AG04450 (cell line): ENCODE measurements around the gene UROC1. TPM values are rescaled to one million over a fixed set of nuclear protein-coding genes. Genes with fewer than 3 reads are reported as not detected.

Experiments used
- CTCF ChIA-PET: fragments of 300-600, 350-600 bp; formaldehyde crosslinking; extraction: SDS; loops from one replicate; lab custom pipeline; 2022; ENCODE audit warnings: antibody characterized with exemption, inconsistent platforms; lab: Charles Lee
- POLR2A ChIA-PET: fragments of 350-600 bp; formaldehyde crosslinking; extraction: SDS; loops from one replicate; lab custom pipeline; 2021; ENCODE audit warnings: antibody characterized with exemption, inconsistent platforms; lab: Yijun Ruan, JAX
- DNase-seq: peaks from one replicate; pipeline ENCODE4 v3.0.0-alpha.2; 2011; ENCODE audit warnings: low read depth, low spot score
- H3K27ac ChIP-seq: one replicate; pipeline ENCODE4 v1.5.1; 2012; ENCODE audit warnings: low read depth, low read length, control low read depth
- H3K27me3 ChIP-seq: one replicate; pipeline ENCODE4 v1.6.0; 2012; ENCODE audit warnings: low read length; ENCODE audit not compliant: control insufficient read depth, insufficient read depth
- H3K4me3 ChIP-seq: 2 replicates; pipeline ENCODE4 v1.5.1; 2011; ENCODE audit warnings: mild to moderate bottlenecking, low read depth, low read length, control low read depth
- H3K9me3 ChIP-seq: 2 replicates; pipeline ENCODE4 v1.5.1; 2012; ENCODE audit warnings: low read length; ENCODE audit not compliant: control insufficient read depth, insufficient read depth
- polyA plus RNA-seq: library from polyadenylated mRNA; depleted of rRNA; stranded (reverse); fragments of >200 nt; gene quantifications from 2 replicates; pipeline ENCODE4 v1.2.3, GENCODE V29; 2011
- TF ChIP-seq, protein P1 (sequence below): IDR thresholded peaks from 2 replicates; pipeline ENCODE4 v1.5.1; 2011; ENCODE audit warnings: low read depth, low read length, control low read depth, inconsistent platforms

UROC1 gene
- polyA plus RNA-seq, 1 experiment: not detected

DNA sequence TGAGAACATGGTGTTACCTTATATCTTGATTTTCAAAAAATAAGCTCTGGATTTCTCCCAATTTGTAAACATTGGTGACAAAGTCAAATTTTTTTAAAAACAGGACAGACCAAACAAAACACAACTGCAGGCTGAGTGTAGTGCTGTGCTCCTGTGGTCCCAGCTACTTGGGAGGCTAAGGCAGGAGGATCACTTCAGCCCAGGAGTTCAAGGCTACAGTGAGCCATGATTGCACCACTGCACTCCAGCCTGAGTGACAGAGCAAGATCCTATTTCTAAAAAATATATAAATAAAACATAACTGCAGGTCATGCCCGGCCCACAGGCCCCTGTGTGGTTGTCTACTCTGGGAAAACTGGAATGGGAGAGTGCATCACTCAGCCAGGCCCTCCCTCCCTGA lies 37.9 kb downstream of the UROC1 start:
- Histone ChIP-seq H3K27ac (no peak overlapping the region), H3K4me3 (no peak overlapping the region), H3K9me3 (no peaks in the 10 kb centered on the region; the same call in 1 of the 2 replicates), H3K27me3 (peaks cover 16% of the 10 kb centered on the region)
- TF ChIP-seq, protein P1, sequence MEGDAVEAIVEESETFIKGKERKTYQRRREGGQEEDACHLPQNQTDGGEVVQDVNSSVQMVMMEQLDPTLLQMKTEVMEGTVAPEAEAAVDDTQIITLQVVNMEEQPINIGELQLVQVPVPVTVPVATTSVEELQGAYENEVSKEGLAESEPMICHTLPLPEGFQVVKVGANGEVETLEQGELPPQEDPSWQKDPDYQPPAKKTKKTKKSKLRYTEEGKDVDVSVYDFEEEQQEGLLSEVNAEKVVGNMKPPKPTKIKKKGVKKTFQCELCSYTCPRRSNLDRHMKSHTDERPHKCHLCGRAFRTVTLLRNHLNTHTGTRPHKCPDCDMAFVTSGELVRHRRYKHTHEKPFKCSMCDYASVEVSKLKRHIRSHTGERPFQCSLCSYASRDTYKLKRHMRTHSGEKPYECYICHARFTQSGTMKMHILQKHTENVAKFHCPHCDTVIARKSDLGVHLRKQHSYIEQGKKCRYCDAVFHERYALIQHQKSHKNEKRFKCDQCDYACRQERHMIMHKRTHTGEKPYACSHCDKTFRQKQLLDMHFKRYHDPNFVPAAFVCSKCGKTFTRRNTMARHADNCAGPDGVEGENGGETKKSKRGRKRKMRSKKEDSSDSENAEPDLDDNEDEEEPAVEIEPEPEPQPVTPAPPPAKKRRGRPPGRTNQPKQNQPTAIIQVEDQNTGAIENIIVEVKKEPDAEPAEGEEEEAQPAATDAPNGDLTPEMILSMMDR: no peak
- POLR2A ChIA-PET: no interaction called here
- DNase-seq: no peak
- CTCF ChIA-PET: no interaction called here

DNA sequence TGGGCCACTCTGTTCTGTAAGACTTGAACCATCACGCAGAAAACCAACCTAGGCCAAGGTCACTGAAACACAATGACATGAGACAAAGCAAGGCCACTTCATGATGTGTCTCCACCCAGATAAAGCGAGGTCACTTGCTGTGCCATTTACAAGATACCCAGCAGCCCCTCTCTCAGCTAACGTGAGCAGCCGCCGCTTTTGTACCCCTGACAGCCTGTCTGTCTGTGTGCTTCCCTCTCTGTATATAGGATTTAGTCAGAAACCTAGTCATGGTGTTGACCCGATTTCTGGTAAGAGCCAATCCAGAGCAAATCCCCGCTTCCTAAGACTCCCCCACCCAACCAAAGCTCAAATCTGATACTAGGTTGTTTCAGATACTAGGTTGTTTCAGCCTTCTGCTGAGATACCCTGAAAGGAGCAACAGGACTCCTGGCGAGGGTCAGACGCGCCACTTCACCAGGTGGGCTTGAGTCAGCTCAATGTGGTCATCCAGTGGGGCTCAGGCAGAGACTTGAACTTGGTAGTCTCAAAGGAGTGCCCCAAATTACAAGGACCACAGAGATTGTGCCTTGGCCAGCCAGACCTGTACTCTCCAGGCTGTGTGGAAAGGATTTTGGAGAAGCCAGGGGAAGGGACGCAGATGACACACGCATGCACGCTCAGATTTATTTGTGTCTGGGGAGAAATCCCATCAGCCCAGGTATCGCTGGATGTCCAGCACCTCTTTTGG lies 38.8 kb downstream of the UROC1 start:
- H3K4me3 ChIP-seq: no peak overlapping the region
- ChIA-PET POLR2A (no interaction called here), CTCF (no interaction called here)
- H3K9me3 ChIP-seq: no peaks in the 10 kb centered on the region; the same call in 1 of the 2 replicates
- no peak overlapping the region for H3K27ac ChIP-seq
- no peak for DNase-seq
- peaks cover 14% of the 10 kb centered on the region for H3K27me3 ChIP-seq
- TF ChIP-seq, protein P1: no peak

DNA sequence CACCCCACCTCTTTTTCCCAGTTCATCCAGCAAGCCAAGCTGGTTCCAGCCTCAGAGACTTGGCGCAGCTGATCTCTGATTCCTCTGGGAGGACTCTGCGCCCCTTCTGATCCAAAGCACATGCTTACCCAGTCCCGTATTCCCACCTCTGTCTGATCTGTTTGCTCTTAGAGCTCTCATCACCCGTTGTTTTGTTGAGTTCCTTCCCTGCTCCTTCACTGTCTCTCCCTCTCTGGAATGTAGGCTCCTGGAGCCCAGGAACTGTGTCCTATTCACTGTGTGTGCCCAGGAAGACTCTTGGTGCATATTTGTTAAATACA lies 40.6 kb downstream of the UROC1 start:
- DNase-seq: no peak
- POLR2A ChIA-PET: no interaction called here
- Histone ChIP-seq H3K27ac (no peak overlapping the region), H3K27me3 (peaks cover 9% of the 10 kb centered on the region), H3K4me3 (no peak overlapping the region), H3K9me3 (no peaks in the 10 kb centered on the region; the same call in 1 of the 2 replicates)
- CTCF ChIA-PET: no interaction called here
- TF ChIP-seq, protein P1: no peak

DNA sequence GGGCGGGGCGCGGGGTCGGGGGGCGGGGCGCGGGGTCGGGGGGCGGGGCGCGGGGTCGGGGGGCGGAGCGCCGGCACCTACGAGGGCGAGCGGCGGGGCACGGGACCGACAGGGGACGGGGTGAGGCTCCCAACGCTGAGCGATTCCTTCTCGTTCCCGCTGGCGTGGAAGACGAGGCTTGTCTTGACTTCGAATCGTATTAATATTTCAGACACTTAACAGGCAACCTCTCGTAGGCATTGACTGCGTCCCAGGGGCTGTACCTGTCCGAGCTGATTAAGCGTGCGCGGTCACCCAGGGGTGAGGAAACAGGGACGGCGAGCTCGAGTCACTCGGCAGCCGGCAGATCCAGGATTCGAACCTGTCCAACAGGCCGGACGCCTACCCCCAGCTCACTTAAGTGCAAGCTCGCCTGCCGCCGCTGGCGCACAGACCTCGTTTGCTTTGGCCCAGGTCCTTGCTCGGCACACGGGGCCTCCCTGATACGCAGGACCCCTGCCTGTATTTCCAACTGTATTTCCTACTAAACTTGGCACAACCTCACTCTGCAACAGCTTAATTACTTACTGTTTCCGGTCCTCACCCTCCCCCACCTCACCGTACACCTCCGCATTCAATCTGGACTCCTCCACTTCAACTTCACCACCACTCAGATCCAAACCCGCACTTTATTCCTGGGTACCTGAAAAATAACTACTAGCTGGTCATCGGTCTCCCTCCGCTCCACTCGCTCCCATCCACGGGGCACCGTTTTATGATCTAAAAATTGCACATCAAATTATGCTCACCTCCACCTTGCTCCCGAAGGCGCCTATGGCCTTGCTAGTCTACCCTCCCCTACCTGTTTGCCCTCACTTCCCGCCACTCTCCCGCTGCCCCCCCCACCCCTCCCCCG lies 41.2 kb downstream of the UROC1 start:
- CTCF ChIA-PET: interaction anchor here (0.8 to 1.0 kb wide), 2 partner anchors 20 to 275 kb away, joined by 3 read pairs; no protein-coding TSS in a partner anchor
- POLR2A ChIA-PET: interaction anchor here (1.0 kb wide), 1 partner anchor 25 kb away, joined by 3 read pairs; no protein-coding TSS in a partner anchor
- TF ChIP-seq, protein P1: no peak
- peak overlapping the region; percentile 47 for H3K27ac ChIP-seq
- peak overlapping the region; percentile 87 for H3K4me3 ChIP-seq
- H3K9me3 ChIP-seq: no peaks in the 10 kb centered on the region; the same call in 1 of the 2 replicates
- H3K27me3 ChIP-seq: peaks cover 3% of the 10 kb centered on the region
- no peak for DNase-seq
